ENCODE measurements around the gene RNF144A.

- TF ChIP-seq CTCF (IDR thresholded peaks at IDR 0.05) (no peak), POLR2A (IDR thresholded peaks at IDR 0.05) (no peak)
Measured at GRCh38 chr2:6937157-6937556, 19.9 kb downstream of the RNF144A start.

Measured in right lobe of liver (tissue), 4 donors.